ENCODE data around the gene PLCL2. TPM values are rescaled to one million over a fixed set of nuclear protein-coding genes. Genes with fewer than 3 reads are reported as not detected.

PLCL2 gene
- total RNA-seq, 3 donors from 2014 or later: 15.0 to 35.0 (median 18.8) TPM

DNA sequence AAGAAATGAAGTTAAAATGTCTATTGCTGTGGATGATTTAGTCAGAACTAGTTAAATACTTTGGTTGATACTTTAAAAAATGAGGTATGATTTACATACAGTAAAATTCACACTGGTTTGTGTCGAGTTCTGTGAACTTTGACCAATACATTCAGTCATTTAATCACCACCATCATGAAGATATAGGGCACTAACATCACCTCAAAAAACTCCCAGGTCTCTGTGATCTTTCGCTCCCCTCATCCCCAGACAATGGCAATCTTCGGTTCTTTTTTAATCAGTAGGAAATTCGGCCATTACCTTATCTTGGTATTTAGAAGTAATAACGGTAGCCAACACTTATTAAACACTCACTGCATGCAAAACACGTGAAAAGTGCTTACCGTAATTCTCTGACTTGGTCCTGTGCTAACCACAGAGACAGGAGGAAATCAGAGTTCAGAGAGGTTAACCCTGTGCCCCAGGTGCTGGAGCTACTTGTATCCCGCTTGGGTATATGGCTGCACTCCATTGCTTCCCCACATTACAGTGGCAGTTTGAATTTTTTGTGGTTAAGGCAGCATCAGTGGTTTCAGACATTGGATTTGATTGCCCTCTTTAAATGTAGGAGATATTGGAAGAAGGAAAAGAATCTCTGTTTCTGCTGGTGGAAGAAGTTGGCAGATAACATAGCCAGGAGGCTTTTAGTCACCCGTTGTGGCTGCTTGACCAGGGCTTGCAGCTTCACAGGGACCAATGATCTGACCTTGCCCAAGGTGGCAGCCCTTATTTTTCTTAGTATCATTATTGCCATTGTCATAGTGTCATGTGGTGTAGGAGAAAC lies 4.2 kb downstream of the PLCL2 start:
- H3K4me3 ChIP-seq: no peak overlapping the region
- TF ChIP-seq, protein P1, sequence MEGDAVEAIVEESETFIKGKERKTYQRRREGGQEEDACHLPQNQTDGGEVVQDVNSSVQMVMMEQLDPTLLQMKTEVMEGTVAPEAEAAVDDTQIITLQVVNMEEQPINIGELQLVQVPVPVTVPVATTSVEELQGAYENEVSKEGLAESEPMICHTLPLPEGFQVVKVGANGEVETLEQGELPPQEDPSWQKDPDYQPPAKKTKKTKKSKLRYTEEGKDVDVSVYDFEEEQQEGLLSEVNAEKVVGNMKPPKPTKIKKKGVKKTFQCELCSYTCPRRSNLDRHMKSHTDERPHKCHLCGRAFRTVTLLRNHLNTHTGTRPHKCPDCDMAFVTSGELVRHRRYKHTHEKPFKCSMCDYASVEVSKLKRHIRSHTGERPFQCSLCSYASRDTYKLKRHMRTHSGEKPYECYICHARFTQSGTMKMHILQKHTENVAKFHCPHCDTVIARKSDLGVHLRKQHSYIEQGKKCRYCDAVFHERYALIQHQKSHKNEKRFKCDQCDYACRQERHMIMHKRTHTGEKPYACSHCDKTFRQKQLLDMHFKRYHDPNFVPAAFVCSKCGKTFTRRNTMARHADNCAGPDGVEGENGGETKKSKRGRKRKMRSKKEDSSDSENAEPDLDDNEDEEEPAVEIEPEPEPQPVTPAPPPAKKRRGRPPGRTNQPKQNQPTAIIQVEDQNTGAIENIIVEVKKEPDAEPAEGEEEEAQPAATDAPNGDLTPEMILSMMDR (IDR thresholded peaks at IDR 0.05): no peak
- peaks cover 4% of the 10 kb centered on the region for H3K4me1 ChIP-seq (ENCODE audit: low read depth)
- no peaks in the 10 kb centered on the region for H3K36me3 ChIP-seq (ENCODE audit: low read depth)
- H3K9me3 ChIP-seq: no peaks in the 10 kb centered on the region
- DNase-seq (no peak), ATAC-seq (no peak)
- intact Hi-C loops (cut with DNase I, micrococcal nuclease): no loop called here

DNA sequence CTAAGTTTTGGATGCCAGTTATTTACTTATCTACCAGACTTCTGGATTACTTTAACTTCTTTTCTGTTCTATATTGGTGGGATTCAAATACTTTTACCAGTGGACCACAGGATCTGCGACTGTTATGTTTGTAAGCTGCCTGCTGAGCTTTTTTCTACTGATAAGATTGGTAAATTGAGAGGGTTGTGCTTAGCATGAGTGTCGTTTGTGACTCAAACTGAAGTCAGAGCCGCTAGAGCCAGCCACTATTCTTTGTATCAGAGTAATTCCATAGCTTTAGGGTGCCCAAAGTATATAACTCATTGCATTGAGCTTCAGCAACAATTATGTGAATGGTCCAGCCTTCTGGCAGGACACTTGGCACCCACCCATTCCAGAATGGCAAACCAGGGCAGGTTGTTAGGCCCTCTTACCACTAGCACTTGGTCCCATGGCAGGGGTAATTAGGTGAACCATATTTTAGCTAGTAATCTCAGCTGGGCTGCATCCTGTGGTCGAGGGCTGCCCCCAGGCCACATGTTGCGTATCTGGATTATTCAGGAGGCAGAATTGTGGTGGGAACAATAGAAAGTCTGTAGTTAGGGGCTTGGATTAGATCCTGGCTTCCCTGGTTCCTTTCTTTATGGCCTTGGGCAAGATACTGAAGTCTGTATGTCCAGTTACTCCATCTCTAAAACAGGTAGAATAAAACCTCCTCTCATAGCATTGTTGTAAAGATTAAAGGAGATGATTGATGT lies 6.0 kb downstream of the PLCL2 start:
- H3K9me3 ChIP-seq: no peaks in the 10 kb centered on the region
- no peaks in the 10 kb centered on the region for H3K36me3 ChIP-seq (ENCODE audit: low read depth)
- intact Hi-C loops (cut with DNase I, micrococcal nuclease): no loop called here
- peaks cover 4% of the 10 kb centered on the region for H3K4me1 ChIP-seq (ENCODE audit: low read depth)
- ATAC-seq (no peak), DNase-seq (no peak)
- H3K4me3 ChIP-seq: no peak overlapping the region
- TF ChIP-seq, protein P1 (IDR thresholded peaks at IDR 0.05): no peak

DNA sequence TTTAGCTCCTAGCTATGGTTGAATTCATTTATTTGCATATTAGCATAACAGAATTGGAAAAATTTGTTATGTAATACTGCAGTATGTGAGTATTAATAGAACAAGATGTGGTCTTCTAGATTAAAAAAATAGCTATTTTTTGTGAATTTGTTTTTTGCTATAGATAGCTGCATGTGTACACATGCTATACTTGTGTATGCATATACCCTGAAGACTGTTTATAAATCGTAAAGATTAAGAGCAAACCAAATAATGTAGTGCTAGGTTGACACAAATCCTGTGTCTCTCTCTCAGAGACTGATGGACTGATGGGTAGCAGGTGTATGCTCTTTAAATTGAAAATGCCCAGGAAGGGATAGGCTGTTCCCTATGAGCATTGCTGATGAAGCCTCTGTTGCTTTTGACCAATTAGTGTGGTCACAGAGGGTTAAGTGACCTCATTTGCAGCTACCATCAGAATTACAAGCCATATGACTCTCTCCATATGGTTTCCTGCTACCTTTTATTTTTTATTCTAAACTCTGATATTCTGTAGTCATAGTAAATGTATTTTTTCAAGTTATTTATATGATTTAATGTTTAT lies 9.0 kb downstream of the PLCL2 start:
- no peak for DNase-seq
- intact Hi-C loops (cut with DNase I, micrococcal nuclease): no loop called here
- Histone ChIP-seq H3K4me3 (no peak overlapping the region), H3K36me3 (ENCODE audit: low read depth) (no peaks in the 10 kb centered on the region), H3K9me3 (no peaks in the 10 kb centered on the region), H3K4me1 (ENCODE audit: low read depth) (peaks cover 25% of the 10 kb centered on the region)
- TF ChIP-seq, protein P1 (IDR thresholded peaks at IDR 0.05): no peak
- ATAC-seq: no peak

DNA sequence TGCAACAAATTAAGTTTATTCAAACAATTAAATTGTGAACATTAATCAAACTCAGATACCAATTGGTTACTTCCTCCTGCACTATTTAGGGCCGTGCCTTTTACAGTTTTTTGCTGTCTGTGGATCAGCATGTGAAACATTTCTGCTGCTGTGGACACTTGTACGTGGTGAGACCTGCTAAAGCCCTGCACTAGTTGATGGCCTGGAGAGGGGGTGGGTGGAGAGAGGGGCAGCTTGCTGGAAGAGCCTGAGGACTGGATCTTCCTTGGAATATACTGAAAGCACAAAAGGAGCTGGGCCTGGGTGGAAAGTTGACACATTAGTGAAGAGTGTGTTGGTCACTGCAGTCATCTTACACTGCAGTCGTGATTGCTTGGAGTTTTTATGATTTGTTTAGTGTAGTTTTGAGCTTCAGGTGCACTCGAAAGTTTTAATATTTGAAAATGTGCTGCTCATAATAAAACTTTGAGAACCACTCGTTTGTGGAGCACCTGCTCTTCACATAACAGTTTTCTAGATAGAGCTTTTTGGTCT lies 11.4 kb downstream of the PLCL2 start:
- intact Hi-C loops (cut with DNase I, micrococcal nuclease): no loop called here
- DNase-seq (no peak), ATAC-seq (no peak)
- TF ChIP-seq, protein P1 (IDR thresholded peaks at IDR 0.05): no peak
- no peak overlapping the region for H3K4me3 ChIP-seq
- H3K4me1 ChIP-seq (ENCODE audit: low read depth): peaks cover 22% of the 10 kb centered on the region
- no peaks in the 10 kb centered on the region for H3K36me3 ChIP-seq (ENCODE audit: low read depth)
- H3K9me3 ChIP-seq: no peaks in the 10 kb centered on the region

DNA sequence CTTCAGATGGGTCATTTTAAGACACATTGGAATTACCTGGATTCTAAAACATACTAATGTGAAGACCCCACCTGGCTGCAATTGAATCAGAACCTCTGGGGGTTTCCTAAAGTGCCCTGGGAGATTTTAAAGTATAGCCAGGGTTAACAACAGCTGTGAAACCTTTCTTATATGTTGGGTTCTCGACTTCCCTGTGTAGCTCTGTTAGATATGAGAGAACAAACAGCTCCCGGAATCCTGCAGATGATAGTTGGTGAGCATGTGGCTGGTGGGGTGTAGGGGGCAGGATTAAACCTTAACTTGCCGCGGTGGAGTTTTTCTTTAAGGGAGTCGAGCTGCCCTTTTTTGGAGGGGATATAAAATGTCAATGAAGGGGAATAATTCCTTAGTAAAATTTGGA lies 12.1 kb downstream of the PLCL2 start:
- intact Hi-C loops (cut with DNase I, micrococcal nuclease): no loop called here
- Histone ChIP-seq H3K36me3 (ENCODE audit: low read depth) (no peaks in the 10 kb centered on the region), H3K4me1 (ENCODE audit: low read depth) (peaks cover 22% of the 10 kb centered on the region), H3K9me3 (no peaks in the 10 kb centered on the region), H3K4me3 (no peak overlapping the region)
- DNase-seq (no peak), ATAC-seq (no peak)
- TF ChIP-seq, protein P1 (IDR thresholded peaks at IDR 0.05): no peak

Data from mucosa of descending colon (tissue), 3 donors.